ENCODE measurements around the gene HORMAD2. TPM values are rescaled to one million over a fixed set of nuclear protein-coding genes. Genes with fewer than 3 reads are reported as not detected.

HORMAD2 gene
- total RNA-seq, 4 donors from 2014 or later: not detected

GRCh38 chr22:30074994-30075393 lies 5.3 kb upstream of the HORMAD2 start:
- 86% methylated on average over 3 of the region's 3 CpGs for WGBS
- intact Hi-C loops (cut with DNase I): no loop called here
- no peak for DNase-seq (ENCODE audit: extremely low spot score)

GRCh38 chr22:30077279-30077880 lies 2.9 kb upstream of the HORMAD2 start:
- H3K27ac ChIP-seq (replicated peaks in 1 of 4): no peak overlapping the region
- no peaks in the 10 kb centered on the region for H3K36me3 ChIP-seq
- no peak overlapping the region for H3K4me3 ChIP-seq
- intact Hi-C loops (cut with DNase I): no loop called here
- 91% methylated on average over 3 of the region's 3 CpGs for WGBS
- no peak for DNase-seq (ENCODE audit: extremely low spot score)
- no peak for TF ChIP-seq EP300 (IDR thresholded peaks at IDR 0.05)
- TF ChIP-seq POLR2AphosphoS5 (IDR thresholded peaks at IDR 0.05): no peak
- TF ChIP-seq CTCF (IDR thresholded peaks at IDR 0.05): no peak
- TF ChIP-seq POLR2A (IDR thresholded peaks at IDR 0.05; ENCODE audit: low read depth): no peak
- peaks cover 0 to 7% (median 5%) of the 10 kb centered on the region in 4 donors for H3K4me1 ChIP-seq
- no peaks in the 10 kb centered on the region for H3K9me3 ChIP-seq
- peaks cover 0 to 37% (median 11%) of the 10 kb centered on the region in 4 donors for H3K27me3 ChIP-seq

More at GRCh38 chr22:30074994-30075393, 5.3 kb upstream of the HORMAD2 start:
- H3K4me1 ChIP-seq: peaks cover 0 to 3% (median 2%) of the 10 kb centered on the region in 4 donors
- H3K27me3 ChIP-seq: peaks cover 0 to 21% (median 5%) of the 10 kb centered on the region in 4 donors
- no peaks in the 10 kb centered on the region for H3K9me3 ChIP-seq
- H3K36me3 ChIP-seq: no peaks in the 10 kb centered on the region
- no peak overlapping the region for H3K4me3 ChIP-seq
- no peak overlapping the region for H3K27ac ChIP-seq (replicated peaks in 1 of 4)
- TF ChIP-seq POLR2A (IDR thresholded peaks at IDR 0.05; ENCODE audit: low read depth) (no peak), EP300 (IDR thresholded peaks at IDR 0.05) (no peak), POLR2AphosphoS5 (IDR thresholded peaks at IDR 0.05) (no peak), CTCF (IDR thresholded peaks at IDR 0.05) (no peak)

- DNase-seq (ENCODE audit: extremely low spot score): no peak
- intact Hi-C loops (cut with DNase I): no loop called here
- no peak overlapping the region for H3K27ac ChIP-seq (replicated peaks in 1 of 4)
- TF ChIP-seq EP300 (IDR thresholded peaks at IDR 0.05) (no peak), CTCF (IDR thresholded peaks at IDR 0.05) (no peak), POLR2A (IDR thresholded peaks at IDR 0.05; ENCODE audit: low read depth) (no peak), POLR2AphosphoS5 (IDR thresholded peaks at IDR 0.05) (no peak)
- H3K9me3 ChIP-seq: no peaks in the 10 kb centered on the region
- H3K27me3 ChIP-seq: peaks cover 0 to 37% (median 11%) of the 10 kb centered on the region in 4 donors
- WGBS: 77% methylated on average over 10 of the region's 10 CpGs
- no peaks in the 10 kb centered on the region for H3K36me3 ChIP-seq
- no peak overlapping the region for H3K4me3 ChIP-seq
- peaks cover 0 to 7% (median 5%) of the 10 kb centered on the region in 4 donors for H3K4me1 ChIP-seq
Observed at GRCh38 chr22:30078320-30079311, 1.6 kb upstream of the HORMAD2 start.

GRCh38 chr22:30080805-30081204 lies 541 bp downstream of the HORMAD2 start:
- WGBS: 89% methylated on average over 5 of the region's 9 CpGs
- no peaks in the 10 kb centered on the region for H3K36me3 ChIP-seq
- DNase-seq (ENCODE audit: extremely low spot score): no peak
- peaks cover 0 to 7% (median 5%) of the 10 kb centered on the region in 4 donors for H3K4me1 ChIP-seq
- peaks cover 0 to 5% (median 0%) of the 10 kb centered on the region in 4 donors for H3K9me3 ChIP-seq
- H3K27ac ChIP-seq (replicated peaks in 1 of 4): no peak overlapping the region
- peaks cover 0 to 38% (median 11%) of the 10 kb centered on the region in 4 donors for H3K27me3 ChIP-seq
- TF ChIP-seq POLR2AphosphoS5 (IDR thresholded peaks at IDR 0.05) (no peak), EP300 (IDR thresholded peaks at IDR 0.05) (no peak), CTCF (IDR thresholded peaks at IDR 0.05) (no peak), POLR2A (IDR thresholded peaks at IDR 0.05; ENCODE audit: low read depth) (no peak)
- intact Hi-C loops (cut with DNase I): loop anchor here (10.0 kb wide), 1 partner anchor 446 kb away; no protein-coding TSS in a partner anchor
- peak overlapping the region in 1 of 4 donors; percentile 31 for H3K4me3 ChIP-seq
